ENCODE measurements around the gene XG. TPM values are rescaled to one million over a fixed set of nuclear protein-coding genes. Genes with fewer than 3 reads are reported as not detected.

The XG gene
- total and polyA plus RNA-seq, 2 donors (not counting 3 experiments of a cell fraction or from before 2014, with no cell fraction given): 0.10 TPM; not detected in 1

GRCh38 chrX:2831471-2832228 is 79.8 kb downstream of the XG start:
- CTCF ChIA-PET: interaction anchor here (0.8 kb wide), 1 partner anchor 12 kb away, joined by 3 read pairs; no protein-coding TSS in a partner anchor
- no peaks in the 10 kb centered on the region for H3K9me3 ChIP-seq (replicated peaks; ENCODE audit: control insufficient read depth, insufficient read depth, low read length)
- H3K36me3 ChIP-seq (ENCODE audit: control insufficient read depth in 2 of 2, extremely low read depth in 1 of 2, insufficient read depth in 2 of 2, low read length in 2 of 2): no peaks in the 10 kb centered on the region
- no peaks in the 10 kb centered on the region for H3K79me2 ChIP-seq (ENCODE audit: control insufficient read depth, insufficient read depth, low read length)
- TF ChIP-seq MYC (IDR thresholded peaks at IDR 0.05; ENCODE audit: low read depth, low read length) (no peak), JUN (IDR thresholded peaks at IDR 0.05; ENCODE audit: borderline replicate concordance, insufficient read depth, insufficient read length, low read depth) (no peak), GATA2 (IDR thresholded peaks at IDR 0.05; ENCODE audit: insufficient read depth, insufficient read length, low read depth, low read length) (no peak), POLR2A (IDR thresholded peaks at IDR 0.05; ENCODE audit: low read depth, low read length) (no peak), EZH2 (IDR thresholded peaks at IDR 0.05; ENCODE audit: borderline replicate concordance, low read depth, low read length, severe bottlenecking) (no peak), MAX (IDR thresholded peaks at IDR 0.05; ENCODE audit: insufficient read depth, insufficient read length) (no peak), POLR2AphosphoS5 (IDR thresholded peaks at IDR 0.05; ENCODE audit: insufficient read depth, low read depth, low read length) (no peak), CTCF (IDR thresholded peaks at IDR 0.05; ENCODE audit: extremely low read depth in 1 of 2, insufficient read depth in 1 of 2, low read depth in 1 of 2, low read length in 2 of 2) (no peak), FOS (IDR thresholded peaks at IDR 0.05; ENCODE audit: borderline replicate concordance, insufficient read depth, low read length) (no peak)
- BruUV-seq (replicated peaks): no TSS peak
- dilution Hi-C loops (cut with MboI; ENCODE audit: extremely low pct_ligation_motif_present, low sequenced_read_pairs): no loop called here
- H3K9ac ChIP-seq (replicated peaks; ENCODE audit: extremely low read depth, insufficient read depth, low read length): no peak overlapping the region
- intact Hi-C loops (cut with micrococcal nuclease): no loop called here
- POLR2A ChIA-PET: no interaction called here
- H2AFZ ChIP-seq (ENCODE audit: low read depth, low read length): no peak overlapping the region
- DNase-seq (ENCODE audit: low read depth, low spot score) (no peak), FAIRE-seq (no peak)
- H3K27ac ChIP-seq (ENCODE audit: insufficient read depth, low read depth, low read length): no peak overlapping the region
- H3K4me1 ChIP-seq (ENCODE audit: control insufficient read depth, extremely low read depth, insufficient read depth, low read length): no peaks in the 10 kb centered on the region
- no peaks in the 10 kb centered on the region for H3K9me1 ChIP-seq (replicated peaks; ENCODE audit: control insufficient read depth, extremely low read depth, insufficient read depth, low read length)
- no peak overlapping the region for H3K4me2 ChIP-seq (ENCODE audit: insufficient read depth, low read length)
- H3K4me3 ChIP-seq (replicated peaks in 1 of 3; ENCODE audit: insufficient read depth in 1 of 3, low read depth in 1 of 3, low read length in 3 of 3): no peak overlapping the region
- H3K27me3 ChIP-seq (ENCODE audit: control insufficient read depth in 2 of 2, insufficient read depth in 2 of 2, low read length in 2 of 2): peaks cover 11 to 14% of the 10 kb centered on the region in 2 experiments
- no peaks in the 10 kb centered on the region for H4K20me1 ChIP-seq (replicated peaks; ENCODE audit: control insufficient read depth, extremely low read depth, insufficient read depth, low read length)
